HG02610 (cell line): ENCODE data around the gene CNOT2.
"Not testable (repeated sequence)": the region's sequence is repeated elsewhere in the genome, so short reads cannot be mapped to it uniquely, and the experiment has no call there.

Experiments used
- ATAC-seq: cut with Tn5 transposase; IDR thresholded peaks from one replicate; pipeline ENCODE4 v1.9.1; 2021; ENCODE audit warnings: mild to moderate bottlenecking, moderate library complexity; ENCODE audit not compliant: unreplicated experiment

CNOT2 gene

DNA sequence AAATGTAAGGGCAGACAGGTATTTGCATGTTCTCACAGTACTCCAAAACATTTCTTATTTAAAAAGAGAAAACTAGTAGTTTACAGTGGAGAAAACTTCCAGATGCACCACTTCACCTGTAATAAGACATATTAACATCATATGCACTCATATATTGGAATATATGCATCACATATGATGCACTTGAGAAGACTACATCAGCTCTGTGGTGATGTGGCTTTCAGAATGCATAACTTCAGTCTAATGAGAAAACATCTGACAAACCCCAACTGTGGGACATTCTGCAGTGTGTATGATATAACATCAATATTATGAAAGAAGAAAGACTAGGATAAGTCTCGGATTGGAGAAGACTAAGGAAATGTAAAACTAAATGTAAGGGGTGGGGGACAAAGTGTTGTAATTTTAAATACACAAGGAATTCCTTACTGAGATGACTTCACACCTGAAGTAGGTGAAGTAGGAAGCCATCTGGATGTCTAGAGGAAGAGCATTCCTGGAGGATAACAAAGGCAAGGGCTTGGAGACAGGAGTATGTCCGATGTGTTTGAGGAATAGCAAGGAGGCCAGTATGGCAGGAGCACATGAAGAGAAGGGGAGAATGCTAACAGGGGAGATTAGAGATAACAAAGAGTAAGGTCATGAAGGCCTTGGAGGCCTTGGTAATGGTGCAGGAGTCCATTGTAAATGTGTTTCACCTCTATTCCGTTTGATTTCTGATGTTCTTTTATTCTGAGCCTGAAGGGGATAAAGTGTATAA lies 49.0 kb downstream of the CNOT2 start:
- ATAC-seq: no peak

DNA sequence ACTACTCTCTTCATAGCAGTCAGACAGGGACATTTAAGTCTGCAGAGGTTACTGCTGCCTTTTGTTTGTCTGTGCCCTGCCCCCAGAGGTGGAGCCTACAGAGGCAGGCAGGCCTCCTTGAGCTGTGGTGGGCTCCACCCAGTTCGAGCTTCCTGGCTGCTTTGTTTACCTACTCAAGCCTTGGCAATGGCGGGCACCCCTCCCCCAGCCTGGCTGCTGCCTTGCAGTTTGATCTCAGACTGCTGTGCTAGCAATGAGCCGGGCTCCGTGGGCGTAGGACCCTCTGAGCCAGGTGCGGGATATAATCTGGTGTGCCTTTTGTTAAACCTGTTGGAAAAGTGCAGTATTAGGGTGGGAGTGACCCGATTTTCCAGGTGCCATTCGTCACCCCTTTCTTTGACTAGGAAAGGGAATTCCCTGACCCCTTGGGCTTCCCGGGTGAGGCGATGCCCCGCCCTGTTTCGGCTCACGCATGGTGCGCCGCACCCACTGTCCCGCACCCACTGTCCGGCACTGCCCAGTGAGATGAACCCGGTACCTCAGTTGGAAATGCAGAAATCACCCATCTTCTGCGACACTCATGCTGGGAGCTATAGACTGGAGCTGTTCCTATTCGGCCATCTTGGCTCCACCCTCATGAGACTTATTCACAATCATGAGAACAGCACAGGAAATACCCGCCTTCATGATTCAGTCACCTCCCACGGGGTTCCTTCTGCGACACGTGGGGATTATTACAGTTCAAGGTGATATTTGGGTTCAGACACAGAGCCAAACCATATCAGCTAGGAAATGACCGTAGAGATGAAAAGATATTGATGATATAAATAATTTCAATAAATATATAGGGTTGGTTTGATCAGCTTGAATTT lies 61.7 kb downstream of the CNOT2 start:
- not testable (repeated sequence) for ATAC-seq

DNA sequence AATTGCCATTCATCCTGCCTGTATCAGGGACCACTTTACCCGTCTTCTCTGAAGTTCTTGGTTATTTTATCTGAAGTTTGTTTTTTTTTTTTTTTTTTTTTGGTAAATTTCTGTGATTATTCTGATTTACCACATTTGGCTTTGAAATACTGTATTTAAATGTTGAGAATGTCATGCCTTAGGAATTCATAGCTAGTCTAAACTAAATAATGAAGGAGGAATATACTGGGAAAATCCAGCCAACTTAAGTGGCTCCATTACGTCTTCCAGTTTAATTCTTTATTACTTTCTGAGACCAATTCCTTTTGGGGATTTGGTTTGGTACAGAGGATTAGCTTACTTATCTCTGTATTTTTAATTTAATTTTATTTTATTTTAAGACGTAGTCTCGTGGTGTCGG lies 62.6 kb downstream of the CNOT2 start:
- ATAC-seq: no peak

DNA sequence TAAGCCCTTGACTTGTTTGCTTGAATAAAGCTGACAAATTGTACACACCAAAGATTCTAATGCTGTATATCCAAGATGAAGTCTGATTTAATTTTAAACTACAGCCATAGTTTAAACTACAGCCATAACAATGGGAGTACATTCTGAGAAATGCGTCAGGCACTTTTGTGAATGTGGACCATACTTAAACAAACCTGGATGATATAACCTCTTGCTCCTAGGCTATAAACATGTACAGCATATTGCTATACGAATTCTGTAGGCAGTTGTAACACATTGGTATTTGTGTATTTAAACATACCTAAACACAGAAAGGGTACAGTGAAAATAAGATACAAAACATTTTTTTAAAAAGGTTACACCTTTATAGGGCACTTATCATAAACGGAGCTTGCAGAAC lies 63.4 kb downstream of the CNOT2 start:
- ATAC-seq: no peak

DNA sequence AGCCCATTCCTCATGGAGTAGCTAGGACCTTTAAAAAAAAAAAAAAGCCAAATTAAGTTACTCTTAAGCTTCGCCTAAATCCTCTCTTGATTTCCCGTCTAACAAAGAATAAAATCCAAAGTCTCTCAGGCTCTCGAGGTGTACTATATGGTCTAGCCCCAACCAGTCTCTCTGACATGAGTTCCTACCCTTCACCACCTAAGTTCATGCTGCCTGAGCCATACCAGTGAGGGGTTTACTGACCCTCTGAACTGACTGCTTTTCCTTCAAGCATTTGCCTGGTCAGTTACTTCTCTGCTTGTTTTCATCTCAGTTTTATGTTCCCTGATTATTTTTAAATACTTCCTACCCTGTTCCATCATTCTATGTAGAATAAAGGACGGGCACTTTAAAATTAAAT lies 64.6 kb downstream of the CNOT2 start:
- no peak for ATAC-seq

DNA sequence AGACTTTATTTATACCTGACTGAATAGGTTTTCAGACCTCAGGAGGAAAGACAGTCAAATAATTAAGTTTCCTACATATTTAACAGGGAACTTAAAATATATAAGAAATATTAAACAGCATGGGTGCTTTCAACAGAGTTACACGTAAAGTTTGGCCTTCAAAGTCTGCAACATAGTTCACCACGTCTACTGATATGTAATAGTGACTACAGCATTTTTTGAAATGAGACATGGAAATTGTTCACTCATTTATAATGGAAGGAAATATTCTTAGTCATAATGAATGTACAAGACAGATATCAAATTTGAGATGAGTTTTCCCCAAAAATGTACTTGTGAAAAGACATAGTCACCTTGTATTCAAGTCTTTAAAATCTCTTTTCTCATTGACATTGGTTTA lies 66.1 kb downstream of the CNOT2 start:
- ATAC-seq: no peak

DNA sequence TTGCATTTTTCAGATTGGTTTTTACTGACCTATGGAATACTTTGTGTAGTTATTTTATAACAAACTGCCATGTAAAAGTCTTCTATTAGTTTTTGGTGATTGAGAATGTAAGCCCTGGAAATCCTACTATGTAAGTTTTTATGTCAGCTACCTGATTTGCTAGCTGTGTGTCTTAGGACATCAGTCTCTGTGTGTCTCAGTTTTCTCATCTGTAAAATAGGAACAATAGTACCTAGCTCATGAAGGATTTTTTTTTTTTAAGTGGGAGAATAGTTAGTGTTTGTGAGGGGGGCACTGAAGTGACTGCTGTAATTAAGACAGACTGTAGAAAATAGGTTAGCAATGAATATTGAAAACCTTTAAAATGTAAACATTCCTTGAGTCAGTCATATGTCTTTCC lies 70.9 kb downstream of the CNOT2 start:
- no peak for ATAC-seq

DNA sequence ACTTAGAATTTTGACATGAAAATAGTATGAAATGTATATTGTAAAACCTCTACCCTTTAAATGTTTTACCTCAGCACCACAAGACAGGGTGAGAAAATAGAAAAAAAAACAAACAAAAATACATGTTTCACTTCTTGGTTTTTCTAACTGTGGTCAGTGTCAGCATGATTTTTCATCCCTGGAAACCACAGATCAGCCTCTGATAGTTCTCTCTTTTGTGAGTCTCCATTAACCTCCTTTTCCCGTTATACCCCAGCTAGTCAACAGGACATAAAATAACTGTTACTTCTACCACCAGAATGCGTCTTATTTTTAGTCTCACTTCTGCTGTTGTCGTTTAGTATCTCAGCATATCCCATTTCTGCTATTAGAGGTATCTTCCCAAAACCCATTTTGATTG lies 74.5 kb downstream of the CNOT2 start:
- peak; percentile 91 for ATAC-seq

DNA sequence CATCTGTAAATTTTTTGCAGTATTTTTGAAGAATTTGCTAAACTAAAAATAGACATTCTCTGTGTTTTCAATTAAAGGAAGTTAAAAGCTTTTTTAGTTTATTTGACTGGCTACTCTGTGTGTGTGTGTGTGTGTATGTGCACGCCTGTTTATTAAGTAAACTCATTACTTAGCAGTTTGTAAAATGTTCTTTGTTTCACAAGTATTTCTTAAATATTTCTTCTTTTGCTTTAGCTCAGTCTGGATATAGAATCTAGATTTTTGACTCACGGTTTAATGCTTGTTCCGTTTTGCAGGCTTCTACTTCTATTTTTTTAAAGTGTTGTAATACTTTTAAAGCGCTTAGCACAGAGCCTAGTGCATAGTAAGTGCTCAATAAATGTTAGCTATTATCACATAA lies 76.4 kb downstream of the CNOT2 start:
- no peak for ATAC-seq

DNA sequence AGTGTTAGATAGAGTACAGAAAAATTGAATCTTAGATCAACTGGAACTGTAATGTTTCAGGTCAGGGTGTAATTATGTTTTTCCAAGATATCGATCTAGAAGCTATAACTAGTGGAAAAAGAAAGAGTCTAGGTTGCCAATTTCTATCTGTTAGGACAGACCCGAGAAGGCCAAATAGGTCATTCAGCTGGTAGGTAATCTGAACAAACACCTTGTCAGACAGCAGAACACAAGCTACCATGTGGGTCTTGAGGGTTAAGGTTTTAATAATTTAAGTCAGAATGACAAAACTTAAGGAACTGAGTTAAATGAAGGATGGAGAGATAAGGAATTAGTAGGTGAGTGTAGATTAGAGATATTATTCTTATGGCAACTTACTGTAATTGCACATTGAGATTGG lies 78.0 kb downstream of the CNOT2 start:
- no peak for ATAC-seq

DNA sequence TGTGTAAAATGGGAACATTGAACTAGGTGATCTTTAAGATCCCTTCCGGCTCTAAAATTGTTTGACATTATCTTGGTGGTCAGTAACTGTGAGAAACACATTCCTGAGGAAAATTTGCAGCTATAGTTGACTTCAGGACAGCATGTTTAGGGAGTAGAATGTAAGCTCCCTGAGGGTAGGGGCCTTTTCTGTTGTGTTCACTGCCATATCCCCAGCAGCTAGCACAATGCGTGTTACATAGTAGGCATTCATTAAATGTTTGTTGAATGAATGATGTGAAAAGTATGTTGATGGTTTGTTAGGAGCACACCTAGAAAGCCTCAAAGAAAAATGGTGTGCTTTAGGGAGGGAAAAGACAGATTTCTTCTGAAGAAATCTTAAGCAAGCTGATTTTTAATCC lies 84.3 kb downstream of the CNOT2 start:
- ATAC-seq: no peak

DNA sequence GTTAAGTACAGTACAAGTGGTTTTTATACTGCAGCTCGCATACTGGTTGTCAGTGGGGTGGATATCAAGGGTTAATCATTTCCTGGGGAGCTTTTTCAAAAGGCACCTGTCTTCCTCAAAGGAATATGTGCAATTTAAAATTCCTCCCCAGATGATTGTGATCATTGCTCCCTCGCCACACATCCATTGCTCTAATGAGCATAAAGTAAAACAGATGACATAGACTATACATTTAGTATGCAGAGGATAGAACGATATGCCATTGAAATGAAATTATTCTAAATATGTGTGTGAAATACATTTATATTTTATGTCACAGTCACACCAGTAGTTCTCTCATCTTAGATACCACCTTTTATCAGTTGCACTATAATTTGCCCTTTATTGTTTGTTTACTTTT lies 86.5 kb downstream of the CNOT2 start:
- no peak for ATAC-seq

DNA sequence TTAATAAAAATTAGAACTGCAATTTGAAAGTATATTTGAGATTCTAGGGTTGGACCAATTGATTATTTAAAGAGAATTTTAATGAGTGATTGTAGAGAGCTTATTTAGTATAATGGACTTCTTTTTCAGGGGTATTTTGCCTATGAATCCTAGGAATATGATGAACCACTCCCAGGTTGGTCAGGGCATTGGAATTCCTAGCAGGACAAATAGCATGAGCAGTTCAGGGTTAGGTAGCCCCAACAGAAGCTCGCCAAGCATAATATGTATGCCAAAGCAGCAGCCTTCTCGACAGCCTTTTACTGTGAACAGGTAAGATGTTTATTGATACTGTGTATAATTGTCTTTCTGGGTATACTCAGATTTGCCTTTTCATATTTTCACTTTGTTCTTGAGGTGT lies 86.9 kb downstream of the CNOT2 start:
- no peak for ATAC-seq

DNA sequence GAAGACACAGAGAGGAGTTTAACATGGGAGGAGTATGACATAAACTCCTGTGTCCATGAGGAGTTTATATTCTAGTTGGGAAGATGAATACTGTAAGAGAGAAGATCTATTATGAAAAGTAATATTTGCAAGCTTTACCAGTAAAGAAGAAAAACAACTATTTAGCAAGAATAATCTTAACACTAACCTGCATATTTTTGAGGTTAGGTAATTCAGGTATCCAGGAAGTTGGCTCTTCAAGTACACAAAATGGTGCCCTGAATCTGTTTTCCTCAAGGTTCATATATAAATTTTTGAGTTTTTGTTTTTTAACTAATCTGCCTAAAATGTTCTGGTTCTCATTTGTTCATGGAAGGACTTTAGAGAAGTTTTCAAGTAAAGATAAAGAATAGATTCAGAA lies 89.0 kb downstream of the CNOT2 start:
- ATAC-seq: no peak

DNA sequence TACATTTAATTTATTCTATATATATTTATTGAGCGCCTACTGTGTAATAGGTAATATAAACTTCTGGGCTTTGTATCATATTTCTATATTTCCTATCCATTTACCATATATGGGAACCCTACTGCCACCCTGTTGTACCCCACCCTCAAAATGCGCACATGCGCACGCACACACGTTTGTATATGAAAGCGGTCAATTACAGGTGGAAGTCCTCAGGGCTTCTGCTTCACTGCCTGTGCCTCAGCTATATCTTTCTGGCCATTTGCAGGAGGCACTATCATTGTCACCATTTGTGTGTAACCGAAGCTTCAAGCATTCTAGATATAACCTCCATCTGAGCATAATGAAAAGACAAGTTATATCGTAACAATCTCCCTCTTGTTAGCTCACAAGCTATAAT lies 91.5 kb downstream of the CNOT2 start:
- ATAC-seq: no peak

DNA sequence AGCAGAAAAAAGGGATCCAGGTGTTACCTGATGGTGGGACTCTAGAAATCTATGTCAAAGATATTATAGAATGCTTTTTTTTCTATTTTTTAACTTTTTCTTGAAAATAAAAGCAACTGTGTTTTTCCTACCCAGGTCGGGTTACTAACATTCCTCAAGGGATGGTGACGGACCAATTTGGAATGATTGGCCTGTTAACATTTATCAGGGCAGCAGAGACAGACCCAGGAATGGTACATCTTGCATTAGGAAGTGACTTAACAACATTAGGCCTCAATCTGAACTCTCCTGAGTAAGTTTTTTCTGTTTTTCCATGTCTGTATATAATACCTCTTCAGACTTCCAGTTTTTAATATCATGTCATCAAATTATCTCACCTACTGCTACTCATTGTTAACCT lies 95.3 kb downstream of the CNOT2 start:
- ATAC-seq: no peak

DNA sequence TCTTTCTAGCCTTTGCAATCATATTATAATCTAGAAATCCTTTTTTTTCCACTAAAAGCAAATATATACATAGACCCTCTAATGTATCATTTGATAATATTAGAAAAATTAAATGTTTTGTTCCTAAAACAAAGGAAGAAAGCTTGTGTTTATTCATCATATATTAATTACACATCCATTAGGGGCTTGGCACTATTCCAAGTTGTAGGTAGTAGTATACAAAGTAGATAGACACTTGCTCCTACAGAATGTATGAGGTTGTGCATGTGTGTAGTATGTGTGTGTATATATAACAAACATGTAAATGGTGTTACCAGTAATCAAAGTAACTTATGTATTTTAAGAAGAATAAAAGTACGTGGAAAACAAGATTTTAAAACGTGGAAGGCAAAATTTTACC lies 107.8 kb downstream of the CNOT2 start:
- ATAC-seq: no peak

DNA sequence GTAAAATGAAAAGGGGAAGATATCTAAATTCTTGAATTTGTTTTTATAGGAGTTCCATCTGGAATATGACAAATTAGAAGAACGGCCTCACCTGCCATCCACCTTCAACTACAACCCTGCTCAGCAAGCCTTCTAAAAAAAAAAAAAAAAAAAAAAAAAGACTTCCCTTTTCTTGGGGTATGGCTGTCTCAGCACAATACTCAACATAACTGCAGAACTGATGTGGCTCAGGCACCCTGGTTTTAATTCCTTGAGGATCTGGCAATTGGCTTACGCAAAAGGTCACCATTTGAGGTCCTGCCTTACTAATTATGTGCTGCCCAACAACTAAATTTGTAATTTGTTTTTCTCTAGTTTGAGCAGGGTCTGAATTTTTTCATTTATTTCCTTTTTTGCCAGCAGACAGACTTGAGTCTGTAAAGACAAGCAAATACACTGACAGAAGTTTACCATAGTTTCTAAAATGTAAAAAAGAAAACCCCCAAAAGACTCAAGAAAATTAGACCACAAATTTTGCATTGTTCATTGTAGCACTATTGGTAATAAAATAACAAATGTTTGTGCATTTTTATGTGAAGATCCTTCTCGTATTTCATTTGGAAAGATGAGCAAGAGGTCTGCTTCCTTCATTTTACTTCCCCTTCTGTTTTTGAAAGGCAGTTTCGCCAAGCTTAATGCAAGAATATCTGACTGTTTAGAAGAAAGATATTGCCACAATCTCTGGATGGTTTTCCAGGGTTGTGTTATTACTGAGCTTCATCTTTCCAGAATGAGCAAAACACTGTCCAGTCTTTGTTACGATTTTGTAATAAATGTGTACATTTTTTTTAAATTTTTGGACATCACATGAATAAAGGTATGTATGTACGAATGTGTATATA lies 110.8 kb downstream of the CNOT2 start:
- ATAC-seq: no peak

DNA sequence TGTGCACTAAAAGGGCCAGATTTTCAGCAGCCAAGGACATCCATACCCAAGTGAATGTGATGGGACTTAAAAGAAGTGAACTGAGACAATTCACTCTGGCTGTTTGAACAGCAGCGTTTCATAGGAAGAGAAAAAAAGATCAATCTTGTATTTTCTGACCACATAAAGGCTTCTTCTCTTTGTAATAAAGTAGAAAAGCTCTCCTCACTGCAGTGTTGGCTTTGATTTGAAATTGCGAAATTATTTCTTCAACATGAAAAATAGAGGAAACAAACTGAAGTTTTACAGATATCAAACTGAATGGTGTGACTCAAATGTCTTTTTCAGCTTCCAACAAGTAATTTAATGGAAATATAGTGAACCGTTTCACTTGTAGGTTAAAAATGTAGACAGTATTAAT lies 111.6 kb downstream of the CNOT2 start:
- ATAC-seq: no peak

DNA sequence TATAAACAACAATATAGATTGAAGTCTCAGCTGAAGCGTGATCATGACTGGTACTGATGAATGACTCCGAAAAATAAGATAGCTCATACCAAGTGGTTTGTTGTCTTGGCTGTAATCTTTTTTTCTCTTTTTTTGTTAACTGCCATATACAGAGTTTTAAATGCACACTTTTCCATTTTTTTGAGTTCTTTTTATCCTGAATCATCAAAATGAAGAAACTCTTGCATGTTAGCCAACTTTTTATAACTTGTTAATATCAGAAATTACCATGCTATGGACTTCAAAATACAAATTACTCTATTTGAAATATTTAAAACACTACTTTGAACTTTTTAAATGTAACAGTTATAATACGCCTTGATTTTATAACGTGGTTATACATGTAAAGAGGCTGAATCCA lies 112.7 kb downstream of the CNOT2 start:
- ATAC-seq: no peak

DNA sequence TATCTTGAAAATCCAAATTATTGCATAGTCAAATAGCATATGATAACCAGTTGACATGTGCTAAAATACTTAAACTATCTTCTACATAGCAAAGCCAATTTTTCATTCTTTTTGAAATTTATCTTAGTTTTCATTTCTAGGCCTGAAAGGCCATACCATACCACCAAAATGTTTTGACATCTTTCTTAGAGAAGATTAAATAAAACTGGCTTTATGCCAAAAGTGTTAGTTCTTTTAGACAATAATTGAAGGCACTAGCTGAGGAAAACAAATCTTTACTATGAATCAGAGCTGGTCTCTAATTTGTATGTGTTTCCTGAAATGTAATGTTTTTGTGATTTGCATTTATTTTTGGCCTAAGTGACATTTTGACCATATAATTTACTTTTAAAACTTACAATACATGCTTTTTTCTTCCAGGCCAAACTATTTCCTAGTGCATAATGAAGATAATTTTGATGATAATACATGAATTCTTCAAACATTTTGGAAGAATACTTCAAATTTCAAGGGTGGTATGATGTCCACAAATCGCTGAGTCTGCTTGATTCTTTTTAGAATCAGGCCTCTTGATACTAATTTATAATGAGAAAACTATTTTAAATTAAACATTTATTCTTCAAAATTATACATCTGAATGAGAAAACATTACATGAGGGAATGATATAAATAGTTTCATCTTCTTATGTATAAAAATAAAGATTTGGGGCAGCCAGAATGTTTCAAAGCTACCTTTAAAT lies 116.4 kb downstream of the CNOT2 start:
- no peak for ATAC-seq
